ENCODE results near the gene SH3PXD2B.

DNA sequence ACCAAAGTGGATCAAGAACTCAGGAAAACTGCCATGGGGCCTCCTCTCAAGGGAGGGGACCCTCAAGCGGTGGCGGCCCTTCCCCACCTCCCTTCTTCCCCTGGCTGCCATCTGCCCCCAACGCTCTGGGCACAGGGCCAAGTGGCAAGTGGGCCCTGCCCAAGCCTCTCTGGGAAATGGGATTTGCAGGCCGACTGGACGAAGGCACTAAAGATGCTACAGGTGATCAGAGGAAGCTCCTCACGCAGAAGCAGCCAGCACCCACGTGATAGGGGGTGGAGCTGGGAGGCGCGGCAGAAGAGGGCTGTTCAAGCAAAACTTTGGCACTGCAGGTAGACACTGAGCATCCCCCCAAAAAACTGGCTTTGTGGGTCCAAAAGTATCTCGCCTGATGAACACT is 118.1 kb downstream of the SH3PXD2B start:
- TF ChIP-seq, protein P1, sequence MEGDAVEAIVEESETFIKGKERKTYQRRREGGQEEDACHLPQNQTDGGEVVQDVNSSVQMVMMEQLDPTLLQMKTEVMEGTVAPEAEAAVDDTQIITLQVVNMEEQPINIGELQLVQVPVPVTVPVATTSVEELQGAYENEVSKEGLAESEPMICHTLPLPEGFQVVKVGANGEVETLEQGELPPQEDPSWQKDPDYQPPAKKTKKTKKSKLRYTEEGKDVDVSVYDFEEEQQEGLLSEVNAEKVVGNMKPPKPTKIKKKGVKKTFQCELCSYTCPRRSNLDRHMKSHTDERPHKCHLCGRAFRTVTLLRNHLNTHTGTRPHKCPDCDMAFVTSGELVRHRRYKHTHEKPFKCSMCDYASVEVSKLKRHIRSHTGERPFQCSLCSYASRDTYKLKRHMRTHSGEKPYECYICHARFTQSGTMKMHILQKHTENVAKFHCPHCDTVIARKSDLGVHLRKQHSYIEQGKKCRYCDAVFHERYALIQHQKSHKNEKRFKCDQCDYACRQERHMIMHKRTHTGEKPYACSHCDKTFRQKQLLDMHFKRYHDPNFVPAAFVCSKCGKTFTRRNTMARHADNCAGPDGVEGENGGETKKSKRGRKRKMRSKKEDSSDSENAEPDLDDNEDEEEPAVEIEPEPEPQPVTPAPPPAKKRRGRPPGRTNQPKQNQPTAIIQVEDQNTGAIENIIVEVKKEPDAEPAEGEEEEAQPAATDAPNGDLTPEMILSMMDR (IDR thresholded peaks at IDR 0.05; ENCODE audit: low read length) = no peak
- no peak for TF ChIP-seq EZH2 (IDR thresholded peaks at IDR 0.05; ENCODE audit: borderline replicate concordance, low read length)

Data from OCI-LY1 (cell line).